Measurements from ENCODE around the gene GJB2.

The GJB2 gene

DNA sequence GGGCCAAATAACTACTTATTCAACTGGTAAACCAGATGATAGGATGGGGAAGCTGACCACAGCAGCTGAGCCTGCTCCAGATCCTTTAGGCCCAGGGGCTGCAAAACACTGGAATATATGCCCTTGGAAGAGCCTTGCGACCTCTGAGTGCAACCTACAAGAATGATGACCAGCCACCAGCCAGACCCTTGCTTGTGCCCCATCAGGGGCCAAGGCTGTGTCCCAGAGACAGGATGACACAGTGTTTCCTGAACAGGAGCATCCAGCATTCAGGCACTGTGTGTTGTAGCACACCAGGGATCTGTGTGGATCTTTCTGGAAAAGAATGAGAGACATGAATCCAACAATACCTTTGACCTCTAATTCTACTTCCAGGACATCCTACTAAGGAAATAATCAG is 46.4 kb downstream of the GJB2 start:
- TF ChIP-seq NFIC (IDR thresholded peaks at IDR 0.05) (no peak), FOXM1 (IDR thresholded peaks at IDR 0.05; ENCODE audit: borderline replicate concordance, low read depth) (no peak), YY1 (IDR thresholded peaks at IDR 0.05; ENCODE audit: low read depth) (no peak), CEBPB (IDR thresholded peaks at IDR 0.05) (no peak), TEAD4 (IDR thresholded peaks at IDR 0.05) (no peak)
- TF ChIP-seq, protein P1, sequence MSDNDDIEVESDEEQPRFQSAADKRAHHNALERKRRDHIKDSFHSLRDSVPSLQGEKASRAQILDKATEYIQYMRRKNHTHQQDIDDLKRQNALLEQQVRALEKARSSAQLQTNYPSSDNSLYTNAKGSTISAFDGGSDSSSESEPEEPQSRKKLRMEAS (IDR thresholded peaks at IDR 0.05): no peak
- TF ChIP-seq, protein P2, sequence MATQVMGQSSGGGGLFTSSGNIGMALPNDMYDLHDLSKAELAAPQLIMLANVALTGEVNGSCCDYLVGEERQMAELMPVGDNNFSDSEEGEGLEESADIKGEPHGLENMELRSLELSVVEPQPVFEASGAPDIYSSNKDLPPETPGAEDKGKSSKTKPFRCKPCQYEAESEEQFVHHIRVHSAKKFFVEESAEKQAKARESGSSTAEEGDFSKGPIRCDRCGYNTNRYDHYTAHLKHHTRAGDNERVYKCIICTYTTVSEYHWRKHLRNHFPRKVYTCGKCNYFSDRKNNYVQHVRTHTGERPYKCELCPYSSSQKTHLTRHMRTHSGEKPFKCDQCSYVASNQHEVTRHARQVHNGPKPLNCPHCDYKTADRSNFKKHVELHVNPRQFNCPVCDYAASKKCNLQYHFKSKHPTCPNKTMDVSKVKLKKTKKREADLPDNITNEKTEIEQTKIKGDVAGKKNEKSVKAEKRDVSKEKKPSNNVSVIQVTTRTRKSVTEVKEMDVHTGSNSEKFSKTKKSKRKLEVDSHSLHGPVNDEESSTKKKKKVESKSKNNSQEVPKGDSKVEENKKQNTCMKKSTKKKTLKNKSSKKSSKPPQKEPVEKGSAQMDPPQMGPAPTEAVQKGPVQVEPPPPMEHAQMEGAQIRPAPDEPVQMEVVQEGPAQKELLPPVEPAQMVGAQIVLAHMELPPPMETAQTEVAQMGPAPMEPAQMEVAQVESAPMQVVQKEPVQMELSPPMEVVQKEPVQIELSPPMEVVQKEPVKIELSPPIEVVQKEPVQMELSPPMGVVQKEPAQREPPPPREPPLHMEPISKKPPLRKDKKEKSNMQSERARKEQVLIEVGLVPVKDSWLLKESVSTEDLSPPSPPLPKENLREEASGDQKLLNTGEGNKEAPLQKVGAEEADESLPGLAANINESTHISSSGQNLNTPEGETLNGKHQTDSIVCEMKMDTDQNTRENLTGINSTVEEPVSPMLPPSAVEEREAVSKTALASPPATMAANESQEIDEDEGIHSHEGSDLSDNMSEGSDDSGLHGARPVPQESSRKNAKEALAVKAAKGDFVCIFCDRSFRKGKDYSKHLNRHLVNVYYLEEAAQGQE (IDR thresholded peaks at IDR 0.05; ENCODE audit: low read depth): no peak
- TF ChIP-seq, protein P3, sequence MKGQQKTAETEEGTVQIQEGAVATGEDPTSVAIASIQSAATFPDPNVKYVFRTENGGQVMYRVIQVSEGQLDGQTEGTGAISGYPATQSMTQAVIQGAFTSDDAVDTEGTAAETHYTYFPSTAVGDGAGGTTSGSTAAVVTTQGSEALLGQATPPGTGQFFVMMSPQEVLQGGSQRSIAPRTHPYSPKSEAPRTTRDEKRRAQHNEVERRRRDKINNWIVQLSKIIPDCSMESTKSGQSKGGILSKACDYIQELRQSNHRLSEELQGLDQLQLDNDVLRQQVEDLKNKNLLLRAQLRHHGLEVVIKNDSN (IDR thresholded peaks at IDR 0.05): no peak

DNA sequence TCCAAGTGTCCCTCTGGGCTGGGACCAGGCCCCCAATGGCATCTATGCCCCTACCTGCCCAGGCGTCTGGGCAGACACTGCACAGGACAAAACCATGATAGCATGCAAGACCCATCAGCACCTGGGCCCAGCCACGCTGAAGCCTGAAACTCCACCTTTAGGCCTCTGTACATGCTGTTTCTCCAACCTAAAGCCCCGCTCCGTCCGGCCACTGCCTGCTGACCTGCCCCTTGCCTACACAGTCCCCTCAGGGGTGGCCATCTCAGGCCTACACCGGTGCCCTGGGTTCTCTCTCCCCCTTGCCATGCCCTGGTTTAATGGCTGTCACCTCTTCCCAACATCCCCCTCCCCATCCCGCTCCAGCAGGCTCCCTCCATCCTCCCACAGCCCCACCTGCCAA is 47.2 kb downstream of the GJB2 start:
- no peak for TF ChIP-seq RAD21 (IDR thresholded peaks at IDR 0.05; ENCODE audit: low read depth)
- TF ChIP-seq TCF12 (IDR thresholded peaks at IDR 0.05; ENCODE audit: low read depth): no peak
- TF ChIP-seq ZBTB7A (IDR thresholded peaks at IDR 0.05; ENCODE audit: low read depth): no peak
- no peak for TF ChIP-seq FOXM1 (IDR thresholded peaks at IDR 0.05; ENCODE audit: borderline replicate concordance, low read depth)
- no peak for TF ChIP-seq CREB1 (IDR thresholded peaks at IDR 0.05; ENCODE audit: low read depth)
- TF ChIP-seq, protein P2 (IDR thresholded peaks at IDR 0.05; ENCODE audit: low read depth): no peak
- TF ChIP-seq EP300 (IDR thresholded peaks at IDR 0.05; ENCODE audit: borderline replicate concordance): no peak
- no peak for TF ChIP-seq EGR1 (IDR thresholded peaks at IDR 0.05)
- TF ChIP-seq, protein P1 (IDR thresholded peaks at IDR 0.05): no peak

DNA sequence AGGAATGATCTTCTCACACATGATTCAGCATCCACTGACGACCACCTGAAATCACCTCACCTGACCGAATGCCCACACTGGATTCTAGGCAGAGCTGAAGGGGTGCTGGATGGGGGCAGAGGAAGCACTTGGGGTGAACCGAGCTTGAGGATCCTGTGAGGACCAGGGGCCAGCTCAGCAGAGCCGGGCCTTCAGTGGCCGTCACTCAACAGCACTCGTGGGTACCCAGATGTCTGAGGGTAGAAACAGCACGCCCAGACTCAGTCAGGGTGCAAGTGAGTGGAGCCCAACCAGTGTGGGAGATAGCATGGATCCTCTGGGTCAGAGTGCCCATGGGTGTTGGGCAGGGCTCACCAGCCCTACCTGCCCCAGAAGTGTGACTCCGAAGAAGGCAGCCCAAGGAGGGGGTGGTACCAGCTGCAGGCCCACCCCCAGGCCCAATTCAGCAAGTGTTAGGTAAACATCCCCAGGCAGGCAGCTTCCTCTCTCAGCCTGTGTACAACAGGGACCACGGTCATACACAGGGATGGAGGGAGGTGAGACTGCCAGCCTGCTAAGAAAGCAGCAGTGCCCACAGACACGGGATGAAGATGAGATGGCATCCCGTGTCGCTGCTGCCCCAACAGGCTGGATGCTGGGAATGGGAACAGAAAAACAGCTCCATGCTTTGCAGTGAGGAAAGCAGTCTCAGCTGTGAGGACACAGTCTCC is 48.4 kb downstream of the GJB2 start:
- no peak for TF ChIP-seq TCF12 (IDR thresholded peaks at IDR 0.05; ENCODE audit: low read depth)
- TF ChIP-seq FOXM1 (IDR thresholded peaks at IDR 0.05; ENCODE audit: borderline replicate concordance, low read depth): no peak
- TF ChIP-seq, protein P2 (IDR thresholded peaks at IDR 0.05; ENCODE audit: low read depth): no peak
- TF ChIP-seq TEAD4 (IDR thresholded peaks at IDR 0.05): no peak
- TF ChIP-seq, protein P1 (IDR thresholded peaks at IDR 0.05): no peak
- no peak for TF ChIP-seq EGR1 (IDR thresholded peaks at IDR 0.05)
- no peak for TF ChIP-seq RAD21 (IDR thresholded peaks at IDR 0.05; ENCODE audit: low read depth)
- TF ChIP-seq EP300 (IDR thresholded peaks at IDR 0.05; ENCODE audit: borderline replicate concordance): no peak
- TF ChIP-seq CREB1 (IDR thresholded peaks at IDR 0.05; ENCODE audit: low read depth): no peak
- TF ChIP-seq, protein P3 (IDR thresholded peaks at IDR 0.05): no peak
- TF ChIP-seq ZBTB7A (IDR thresholded peaks at IDR 0.05; ENCODE audit: low read depth): no peak
- no peak for TF ChIP-seq CEBPB (IDR thresholded peaks at IDR 0.05)
- no peak for TF ChIP-seq TAF1 (IDR thresholded peaks at IDR 0.05; ENCODE audit: low read depth)
- no peak for TF ChIP-seq NFIC (IDR thresholded peaks at IDR 0.05)
- no peak for TF ChIP-seq YY1 (IDR thresholded peaks at IDR 0.05; ENCODE audit: low read depth)

DNA sequence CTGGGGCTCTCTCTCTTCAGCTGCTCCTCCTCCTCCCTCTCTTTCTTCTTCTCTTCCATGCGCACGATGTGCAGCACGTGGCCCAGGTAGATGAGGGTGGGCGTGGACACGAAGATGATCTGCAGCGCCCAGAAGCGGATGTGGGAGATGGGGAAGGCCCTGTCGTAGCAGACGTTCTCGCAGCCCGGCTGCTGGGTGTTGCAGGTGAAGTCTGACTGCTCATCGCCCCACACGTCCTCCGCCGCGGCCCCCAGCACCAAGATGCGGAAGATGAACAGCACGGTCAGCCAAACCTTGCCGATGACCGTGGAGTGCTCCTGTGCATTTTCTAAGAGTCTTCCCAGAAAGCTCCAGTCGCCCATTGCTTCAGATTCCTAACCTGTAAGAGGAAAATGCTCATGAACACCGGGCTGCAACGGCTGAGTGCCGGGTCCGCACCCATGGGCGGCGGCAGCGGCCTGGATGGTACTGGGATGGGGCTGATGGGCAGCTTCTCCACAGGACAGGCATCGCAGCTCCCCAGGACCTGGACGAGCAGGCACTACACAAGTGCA is 49.7 kb downstream of the GJB2 start:
- TF ChIP-seq, protein P2 (IDR thresholded peaks at IDR 0.05; ENCODE audit: low read depth): no peak
- TF ChIP-seq FOXM1 (IDR thresholded peaks at IDR 0.05; ENCODE audit: borderline replicate concordance, low read depth) (no peak), TEAD4 (IDR thresholded peaks at IDR 0.05) (no peak), CEBPB (IDR thresholded peaks at IDR 0.05) (no peak), EP300 (IDR thresholded peaks at IDR 0.05; ENCODE audit: borderline replicate concordance) (no peak), RAD21 (IDR thresholded peaks at IDR 0.05; ENCODE audit: low read depth) (no peak), TCF12 (IDR thresholded peaks at IDR 0.05; ENCODE audit: low read depth) (no peak), ZBTB7A (IDR thresholded peaks at IDR 0.05; ENCODE audit: low read depth) (no peak), YY1 (IDR thresholded peaks at IDR 0.05; ENCODE audit: low read depth) (no peak)
